Astrocyte (in vitro differentiated cells and primary cell): ENCODE measurements around the gene CRBN.

Experiments
- EZH2 ChIP-seq: IDR thresholded peaks from 2 replicates; pipeline ENCODE4 v1.6.1; 2012; ENCODE audit warnings: mild to moderate bottlenecking, low read length, inconsistent platforms; ENCODE audit not compliant: insufficient read depth
- TF ChIP-seq, protein P1 (sequence below): IDR thresholded peaks from 2 replicates; pipeline ENCODE4 v1.5.1; 2011; ENCODE audit warnings: low read depth, mild to moderate bottlenecking, inconsistent platforms, low read length, moderate library complexity; ENCODE audit not compliant: insufficient read depth

DNA sequence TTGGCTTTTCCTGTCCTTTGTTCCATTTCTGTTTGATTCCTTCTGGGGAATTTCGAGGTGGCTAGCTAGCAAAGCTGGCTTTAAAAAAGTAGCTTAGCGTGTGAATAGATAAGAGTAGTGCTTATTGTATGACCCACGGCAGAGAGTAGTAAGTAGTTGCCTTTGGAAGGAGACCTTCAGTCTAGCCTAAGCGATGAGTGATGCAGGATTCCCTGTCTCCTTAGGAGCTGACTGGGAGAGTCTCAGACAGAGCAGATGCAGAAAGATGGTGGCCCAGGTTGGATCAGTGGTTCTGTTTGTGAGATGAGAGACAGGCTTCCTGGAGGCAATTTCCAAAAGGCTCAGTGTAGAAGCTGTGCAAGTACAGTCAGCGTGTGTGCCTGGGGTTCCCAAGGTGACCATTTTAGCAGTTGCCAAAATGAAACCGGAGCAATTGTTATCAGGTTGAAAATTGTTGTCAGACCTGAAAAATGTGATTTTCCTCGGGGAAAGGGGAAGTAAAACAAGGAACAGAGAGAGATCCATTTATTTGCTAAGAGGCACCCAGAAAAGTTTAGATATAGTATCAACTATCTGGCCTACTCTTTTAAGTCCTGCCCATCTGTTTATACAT is 68.6 kb downstream of the CRBN start:
- TF ChIP-seq, protein P1, sequence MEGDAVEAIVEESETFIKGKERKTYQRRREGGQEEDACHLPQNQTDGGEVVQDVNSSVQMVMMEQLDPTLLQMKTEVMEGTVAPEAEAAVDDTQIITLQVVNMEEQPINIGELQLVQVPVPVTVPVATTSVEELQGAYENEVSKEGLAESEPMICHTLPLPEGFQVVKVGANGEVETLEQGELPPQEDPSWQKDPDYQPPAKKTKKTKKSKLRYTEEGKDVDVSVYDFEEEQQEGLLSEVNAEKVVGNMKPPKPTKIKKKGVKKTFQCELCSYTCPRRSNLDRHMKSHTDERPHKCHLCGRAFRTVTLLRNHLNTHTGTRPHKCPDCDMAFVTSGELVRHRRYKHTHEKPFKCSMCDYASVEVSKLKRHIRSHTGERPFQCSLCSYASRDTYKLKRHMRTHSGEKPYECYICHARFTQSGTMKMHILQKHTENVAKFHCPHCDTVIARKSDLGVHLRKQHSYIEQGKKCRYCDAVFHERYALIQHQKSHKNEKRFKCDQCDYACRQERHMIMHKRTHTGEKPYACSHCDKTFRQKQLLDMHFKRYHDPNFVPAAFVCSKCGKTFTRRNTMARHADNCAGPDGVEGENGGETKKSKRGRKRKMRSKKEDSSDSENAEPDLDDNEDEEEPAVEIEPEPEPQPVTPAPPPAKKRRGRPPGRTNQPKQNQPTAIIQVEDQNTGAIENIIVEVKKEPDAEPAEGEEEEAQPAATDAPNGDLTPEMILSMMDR = no peak
- TF ChIP-seq EZH2 = no peak
